Mesothelial cell of epicardium (in vitro differentiated cells): ENCODE results near the gene CYB5D1. TPM values are rescaled to one million over a fixed set of nuclear protein-coding genes. Genes with fewer than 3 reads are reported as not detected.

ENCODE experiments used
- DNase-seq, 2 experiments: peaks; one replicate each; pipeline ENCODE4 v3.0.0; 2021; ENCODE audit warnings: low spot score in 2 of 2; ENCODE audit not compliant: unreplicated experiment in 2 of 2
- H3K27ac Mint-ChIP-seq: 2 replicates; pipeline ENCODE4 v1.8.0; 2021; ENCODE audit warnings: mixed read lengths
- H3K27me3 Mint-ChIP-seq: 2 replicates; pipeline ENCODE4 v1.8.0; 2021; ENCODE audit warnings: low read depth, mixed read lengths
- H3K36me3 Mint-ChIP-seq: 2 replicates; pipeline ENCODE4 v1.8.0; 2021; ENCODE audit warnings: mixed read lengths
- H3K4me1 Mint-ChIP-seq: 2 replicates; pipeline ENCODE4 v1.8.0; 2021; ENCODE audit warnings: mixed read lengths
- H3K4me3 Mint-ChIP-seq: 2 replicates; pipeline ENCODE4 v1.8.0; 2021; ENCODE audit warnings: mild to moderate bottlenecking, moderate library complexity, mixed read lengths
- H3K9me3 Mint-ChIP-seq: 2 replicates; pipeline ENCODE4 v1.8.0; 2021; ENCODE audit warnings: mixed read lengths
- total RNA-seq: library from RNA; stranded (reverse); gene quantifications from 3 replicates; pipeline ENCODE4 v1.2.1, GENCODE V29; 2021
- TF ChIP-seq, protein P1 (sequence below): fragments of 200-600 bp; sonication (generic); IDR thresholded peaks from one replicate; pipeline ENCODE4 v1.5.0; 2021; ENCODE audit warnings: antibody characterized with exemption; ENCODE audit not compliant: unreplicated experiment

Gene CYB5D1
- total RNA-seq, 1 donor from 2014 or later: 13.0 TPM

DNA sequence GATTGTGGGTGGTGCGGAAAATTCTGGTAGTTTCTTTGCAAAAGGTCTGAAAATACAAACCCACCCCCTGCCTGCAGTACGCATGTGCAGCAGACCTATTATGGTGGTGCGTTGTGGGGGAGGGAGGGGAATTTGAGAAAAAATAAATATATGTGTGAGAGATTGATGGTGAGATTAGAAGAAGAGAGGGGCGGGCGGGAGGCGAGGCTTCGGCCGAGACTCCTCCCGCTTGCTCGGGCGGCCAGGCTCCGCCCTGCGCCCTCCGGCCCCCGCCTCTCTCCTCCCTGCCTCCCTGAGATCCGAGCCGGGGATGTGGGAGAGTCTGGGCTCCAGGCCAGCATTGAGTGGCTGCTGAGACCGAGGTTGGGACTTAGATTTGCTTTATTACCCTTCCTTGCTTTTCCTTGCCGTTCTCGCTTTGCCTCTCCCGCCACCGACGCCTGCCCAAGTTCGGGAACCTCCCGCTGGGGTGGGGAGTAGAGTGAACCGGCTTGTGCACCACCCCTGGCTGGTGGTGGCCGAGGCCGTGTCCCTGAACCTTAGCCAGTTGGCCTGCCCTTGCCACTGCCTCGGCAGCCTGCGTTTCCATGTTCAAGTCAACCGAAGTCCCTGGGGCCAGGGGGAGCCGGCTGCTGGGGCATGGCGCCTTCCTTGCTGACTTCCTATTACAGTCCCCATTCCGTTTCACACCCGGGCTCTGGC is 29.8 kb downstream of the CYB5D1 start:
- TF ChIP-seq, protein P1, sequence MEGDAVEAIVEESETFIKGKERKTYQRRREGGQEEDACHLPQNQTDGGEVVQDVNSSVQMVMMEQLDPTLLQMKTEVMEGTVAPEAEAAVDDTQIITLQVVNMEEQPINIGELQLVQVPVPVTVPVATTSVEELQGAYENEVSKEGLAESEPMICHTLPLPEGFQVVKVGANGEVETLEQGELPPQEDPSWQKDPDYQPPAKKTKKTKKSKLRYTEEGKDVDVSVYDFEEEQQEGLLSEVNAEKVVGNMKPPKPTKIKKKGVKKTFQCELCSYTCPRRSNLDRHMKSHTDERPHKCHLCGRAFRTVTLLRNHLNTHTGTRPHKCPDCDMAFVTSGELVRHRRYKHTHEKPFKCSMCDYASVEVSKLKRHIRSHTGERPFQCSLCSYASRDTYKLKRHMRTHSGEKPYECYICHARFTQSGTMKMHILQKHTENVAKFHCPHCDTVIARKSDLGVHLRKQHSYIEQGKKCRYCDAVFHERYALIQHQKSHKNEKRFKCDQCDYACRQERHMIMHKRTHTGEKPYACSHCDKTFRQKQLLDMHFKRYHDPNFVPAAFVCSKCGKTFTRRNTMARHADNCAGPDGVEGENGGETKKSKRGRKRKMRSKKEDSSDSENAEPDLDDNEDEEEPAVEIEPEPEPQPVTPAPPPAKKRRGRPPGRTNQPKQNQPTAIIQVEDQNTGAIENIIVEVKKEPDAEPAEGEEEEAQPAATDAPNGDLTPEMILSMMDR: no peak
- Mint-ChIP-seq H3K36me3 (peaks cover 11% of the 10 kb centered on the region), H3K27me3 (no peaks in the 10 kb centered on the region), H3K9me3 (no peaks in the 10 kb centered on the region), H3K27ac (no peak overlapping the region), H3K4me1 (peaks cover 6% of the 10 kb centered on the region), H3K4me3 (no peak overlapping the region)
- DNase-seq: peak; percentile 92 to 94

GRCh38 chr17:7888184-7888920 is 30.5 kb downstream of the CYB5D1 start, which contains the start of gene CHD3:
Gene CHD3, plus strand, starts transcription at chr17:7888789. Its CDS starts 212 bp downstream, at chr17:7889001.
- peaks cover 11% of the 10 kb centered on the region for H3K36me3 Mint-ChIP-seq
- H3K27ac Mint-ChIP-seq: no peak within 1 kb of the TSS
- H3K4me1 Mint-ChIP-seq: peaks cover 6% of the 10 kb centered on the region
- H3K4me3 Mint-ChIP-seq: no peak within 1 kb of the TSS
- no peaks in the 10 kb centered on the region for H3K27me3 Mint-ChIP-seq
- H3K9me3 Mint-ChIP-seq: no peaks in the 10 kb centered on the region
- TF ChIP-seq, protein P1: no peak
- peak in 1 of 2 experiments; percentile 58 for DNase-seq

GRCh38 chr17:7889166-7889955 is 31.6 kb downstream of the CYB5D1 start:
- H3K27me3 Mint-ChIP-seq: no peaks in the 10 kb centered on the region
- H3K4me3 Mint-ChIP-seq: no peak overlapping the region
- peaks cover 21% of the 10 kb centered on the region for H3K36me3 Mint-ChIP-seq
- no peak overlapping the region for H3K27ac Mint-ChIP-seq
- DNase-seq: peak; percentile 72 to 77
- H3K4me1 Mint-ChIP-seq: peaks cover 6% of the 10 kb centered on the region
- TF ChIP-seq, protein P1: no peak
- no peaks in the 10 kb centered on the region for H3K9me3 Mint-ChIP-seq

GRCh38 chr17:7893187-7893880 is 35.5 kb downstream of the CYB5D1 start:
- Mint-ChIP-seq H3K27ac (no peak overlapping the region), H3K36me3 (peaks cover 49% of the 10 kb centered on the region), H3K9me3 (no peaks in the 10 kb centered on the region), H3K27me3 (no peaks in the 10 kb centered on the region), H3K4me3 (no peak overlapping the region), H3K4me1 (no peaks in the 10 kb centered on the region)
- DNase-seq: no peak
- TF ChIP-seq, protein P1: no peak

DNA sequence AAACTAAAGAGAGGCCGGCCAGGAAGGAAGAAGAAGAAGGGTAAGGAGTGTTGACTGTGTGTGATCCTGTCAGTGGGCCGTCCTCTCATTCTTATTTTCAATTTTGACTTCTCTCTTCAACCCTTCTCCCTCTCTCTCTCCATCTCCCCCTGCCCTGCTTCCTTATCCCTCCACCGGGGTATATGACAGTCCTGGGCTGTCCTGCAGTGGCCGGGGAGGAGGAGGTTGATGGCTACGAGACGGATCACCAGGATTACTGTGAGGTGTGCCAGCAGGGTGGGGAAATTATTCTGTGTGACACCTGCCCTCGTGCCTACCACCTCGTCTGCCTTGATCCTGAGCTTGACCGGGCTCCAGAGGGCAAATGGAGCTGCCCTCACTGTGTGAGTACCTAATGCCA is 36.4 kb downstream of the CYB5D1 start:
- no peak for DNase-seq
- Mint-ChIP-seq H3K4me1 (no peaks in the 10 kb centered on the region), H3K27me3 (no peaks in the 10 kb centered on the region), H3K4me3 (no peak overlapping the region), H3K36me3 (peaks cover 51% of the 10 kb centered on the region), H3K9me3 (no peaks in the 10 kb centered on the region), H3K27ac (no peak overlapping the region)
- TF ChIP-seq, protein P1: no peak
